Right ventricle myocardium inferior (tissue), 1 donor: Measurements from ENCODE around the gene UQCRC1. TPM values are rescaled to one million over a fixed set of nuclear protein-coding genes. Genes with fewer than 3 reads are reported as not detected.

ENCODE experiments used
- ATAC-seq: fragments of 200-7000 bp; cut with Tn5 transposase; one replicate; pipeline ENCODE4 v1.9.1; 2020; ENCODE audit warnings: mild to moderate bottlenecking, moderate library complexity
- DNase-seq: peaks from one replicate; pipeline ENCODE4 v3.0.0; 2021; ENCODE audit errors: missing footprints
- intact Hi-C: fragments of 100-400 bp; cut with DNase I; formaldehyde crosslinking; loops from one replicate; pipeline ENCODE4 v1.11.0; 2022
- total RNA-seq: library from RNA; stranded (reverse); fragmentation: NEBNext Ultra II Directional; extraction: Animal tissue kit (Norgen Biotek cat#: 25700); gene quantifications from one replicate; pipeline ENCODE4 v1.2.1, GENCODE V29; 2021
- donor health status: DM: no; HTN: yes; CAD: no; lungs with severe emphysema.

Gene UQCRC1
- total RNA-seq, 1 donor from 2014 or later: 1,186 TPM

DNA sequence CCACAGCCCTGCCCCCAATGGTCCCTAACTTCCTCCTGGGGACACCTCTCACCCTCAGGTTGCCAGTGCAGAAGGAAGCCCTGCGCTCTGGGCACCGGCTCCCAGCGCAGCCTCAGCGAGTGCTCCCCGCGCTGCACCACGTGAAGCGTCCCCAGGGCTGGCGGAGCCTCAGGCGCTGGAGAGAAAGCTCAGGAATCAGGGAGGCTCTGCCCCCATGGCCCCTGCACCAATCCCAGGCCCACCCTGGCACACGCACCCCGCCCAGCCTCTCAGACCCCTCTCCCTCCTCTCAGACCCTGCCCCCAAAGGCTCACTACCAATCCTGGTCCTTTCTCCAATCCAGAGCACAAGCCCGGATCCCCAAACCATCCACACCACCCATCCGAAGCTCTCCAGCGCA is 21.2 kb downstream of the UQCRC1 start:
- DNase-seq (no peak), ATAC-seq (no peak)
- intact Hi-C loops: no loop called here

- intact Hi-C loops: no loop called here
- ATAC-seq (no peak), DNase-seq (no peak)
These were observed 21.8 kb downstream of the UQCRC1 start for GRCh38 chr3:48587686-48588085.

DNA sequence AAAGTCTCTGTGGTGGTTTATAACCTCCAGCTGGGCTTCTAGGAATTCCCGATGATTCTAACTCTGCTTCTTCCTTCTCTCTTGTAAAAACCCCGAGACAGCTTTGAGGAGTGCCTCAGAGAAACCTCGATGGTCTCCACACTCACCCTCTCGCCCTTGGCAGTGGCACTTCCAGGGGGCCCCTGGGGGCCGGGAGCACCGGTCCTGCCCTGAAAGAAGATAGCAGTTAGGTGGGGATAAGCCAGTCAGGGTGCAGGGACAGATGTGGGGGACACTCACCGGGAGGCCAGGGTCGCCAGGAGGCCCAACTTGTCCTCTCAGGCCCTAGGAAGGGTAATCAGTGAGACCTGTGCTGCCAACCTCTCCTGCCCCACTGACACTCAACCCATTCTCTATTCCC is 24.0 kb downstream of the UQCRC1 start:
- DNase-seq (no peak), ATAC-seq (no peak)
- intact Hi-C loops: no loop called here

DNA sequence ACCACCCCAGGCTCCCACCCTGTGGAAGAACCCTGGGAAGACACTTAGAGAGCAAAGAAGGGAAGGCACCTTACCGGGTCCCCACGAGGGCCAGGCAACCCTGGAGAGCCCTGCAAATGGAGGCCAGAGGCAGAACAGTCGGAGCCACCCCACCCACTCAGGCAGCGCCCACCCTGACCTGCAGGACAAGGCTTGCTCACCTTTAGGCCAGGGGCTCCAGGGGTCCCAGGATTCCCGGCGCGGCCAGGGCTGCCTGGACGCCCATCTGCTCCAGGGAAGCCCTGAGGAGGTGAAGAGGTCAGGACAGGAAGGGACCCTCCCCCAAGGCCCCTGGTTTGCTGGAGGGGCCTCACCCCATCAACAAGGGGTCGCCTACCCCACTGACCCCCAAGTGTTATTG is 24.6 kb downstream of the UQCRC1 start:
- DNase-seq (no peak), ATAC-seq (no peak)
- intact Hi-C loops: no loop called here

DNA sequence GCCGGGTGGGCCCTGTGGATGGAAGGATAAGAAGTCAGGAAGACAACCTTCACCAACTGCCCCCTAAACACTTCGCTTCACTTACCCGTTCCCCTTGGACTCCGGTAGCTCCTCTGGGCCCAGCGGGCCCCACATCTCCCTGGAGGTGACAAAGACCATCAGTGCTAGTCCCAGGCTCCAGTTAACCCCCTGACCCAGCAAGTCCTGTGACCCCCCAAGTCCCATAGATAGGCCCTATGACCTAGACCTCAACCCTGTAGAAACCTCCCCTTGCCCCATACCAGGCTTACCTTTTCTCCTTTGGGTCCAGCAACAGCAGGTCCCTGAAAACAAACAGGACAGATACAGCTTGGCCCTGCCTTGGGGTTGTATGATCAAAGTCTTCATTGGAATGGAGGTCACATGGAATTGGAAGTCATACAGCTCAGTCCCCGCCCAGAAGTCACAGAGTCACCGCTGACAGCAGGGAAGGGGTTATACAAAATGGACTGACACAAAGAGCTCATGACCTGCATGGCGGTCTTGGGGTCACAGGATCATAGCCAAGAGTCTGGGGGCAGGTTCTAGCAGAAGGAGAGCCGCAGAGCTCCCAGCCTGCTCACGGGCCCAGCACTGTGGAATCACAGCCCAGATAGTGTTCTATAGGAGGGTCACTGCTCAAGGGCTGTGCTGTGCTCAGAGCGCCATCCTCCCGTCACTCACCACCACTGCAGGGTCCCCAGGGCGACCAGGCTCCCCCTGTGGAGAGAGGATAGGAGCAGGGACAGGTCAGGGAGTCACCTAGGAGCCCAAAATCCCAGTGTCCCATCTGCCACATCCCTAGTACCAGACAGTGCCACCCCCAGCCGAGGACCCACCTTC is 27.6 kb downstream of the UQCRC1 start:
- intact Hi-C loops: no loop called here
- DNase-seq (no peak), ATAC-seq (no peak)

GRCh38 chr3:48576647-48577046 is 32.8 kb downstream of the UQCRC1 start:
- intact Hi-C loops: no loop called here
- ATAC-seq (no peak), DNase-seq (no peak)

DNA sequence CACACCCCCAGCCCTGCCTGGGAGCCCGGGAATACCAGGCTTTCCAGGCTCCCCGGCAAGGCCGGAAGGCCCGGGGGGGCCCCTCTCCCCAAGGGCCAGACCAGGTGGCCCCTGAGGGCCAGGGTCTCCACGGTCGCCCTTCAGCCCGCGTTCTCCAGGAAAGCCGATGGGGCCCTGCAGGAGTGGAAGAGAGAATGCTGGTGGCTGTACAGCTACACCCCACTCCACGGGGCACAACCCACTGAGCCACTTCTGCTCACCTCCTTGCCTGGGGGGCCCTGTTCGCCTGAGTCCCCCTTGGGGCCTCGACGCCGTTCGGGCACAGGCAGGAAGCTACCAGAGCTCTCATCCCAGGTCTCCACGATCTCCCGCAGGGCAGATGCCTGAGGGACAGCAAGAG is 34.1 kb downstream of the UQCRC1 start:
- intact Hi-C loops: no loop called here

GRCh38 chr3:48573973-48574585 is 35.4 kb downstream of the UQCRC1 start:
- DNase-seq (no peak), ATAC-seq (no peak)

More for the DNA sequence above, 34.1 kb downstream of the UQCRC1 start:
- ATAC-seq (no peak), DNase-seq (no peak)

GRCh38 chr3:48572517-48572916 is 36.9 kb downstream of the UQCRC1 start:
- DNase-seq (no peak), ATAC-seq (no peak)
- intact Hi-C loops: no loop called here

More at GRCh38 chr3:48573973-48574585, 35.4 kb downstream of the UQCRC1 start:
- intact Hi-C loops: no loop called here

DNA sequence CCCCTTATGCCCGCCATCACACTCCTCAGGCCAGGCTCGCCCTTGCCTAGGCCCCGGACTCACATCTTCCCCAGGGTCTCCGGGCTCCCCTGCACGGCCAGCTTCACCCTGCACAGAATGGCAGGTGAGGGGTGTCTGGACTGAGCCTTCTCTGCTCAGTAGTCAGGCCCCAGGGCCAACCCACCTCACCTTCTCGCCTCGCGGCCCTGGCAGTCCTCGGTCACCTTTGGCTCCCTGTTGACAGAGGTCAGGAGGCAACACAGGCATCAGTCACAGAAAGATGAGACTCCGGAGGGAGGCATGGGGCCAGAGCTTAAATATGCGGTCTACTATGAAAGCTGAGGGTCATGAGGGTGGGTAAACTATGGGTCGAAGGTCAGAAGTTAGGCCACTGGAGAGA is 37.5 kb downstream of the UQCRC1 start:
- DNase-seq (no peak), ATAC-seq (no peak)
- intact Hi-C loops: no loop called here

GRCh38 chr3:48569808-48570450 is 39.5 kb downstream of the UQCRC1 start:
- intact Hi-C loops: no loop called here
- DNase-seq (no peak), ATAC-seq (no peak)

DNA sequence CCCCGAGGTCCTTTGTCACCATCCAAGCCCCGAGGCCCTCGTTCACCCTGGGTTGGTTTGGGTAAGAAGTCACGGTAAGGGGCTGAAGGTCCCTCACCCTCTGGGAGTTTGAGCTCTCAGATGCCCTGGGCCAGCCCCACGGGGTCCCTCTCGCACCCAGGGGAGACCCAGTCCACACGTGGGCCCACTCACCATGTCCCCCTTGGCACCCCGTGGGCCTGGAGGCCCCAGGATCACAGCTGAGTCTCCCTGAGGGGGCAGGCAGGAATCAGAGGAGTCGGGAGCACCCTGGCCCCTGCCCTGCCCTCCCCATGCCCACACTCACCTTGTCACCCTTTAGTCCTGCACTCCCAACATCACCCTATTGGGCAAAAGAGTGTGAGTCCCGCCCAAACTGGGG is 40.0 kb downstream of the UQCRC1 start:
- DNase-seq (no peak), ATAC-seq (no peak)
- intact Hi-C loops: no loop called here

- DNase-seq: no peak
- no peak for ATAC-seq
- intact Hi-C loops: no loop called here
These were observed 41.0 kb downstream of the UQCRC1 start for GRCh38 chr3:48568476-48568875.

DNA sequence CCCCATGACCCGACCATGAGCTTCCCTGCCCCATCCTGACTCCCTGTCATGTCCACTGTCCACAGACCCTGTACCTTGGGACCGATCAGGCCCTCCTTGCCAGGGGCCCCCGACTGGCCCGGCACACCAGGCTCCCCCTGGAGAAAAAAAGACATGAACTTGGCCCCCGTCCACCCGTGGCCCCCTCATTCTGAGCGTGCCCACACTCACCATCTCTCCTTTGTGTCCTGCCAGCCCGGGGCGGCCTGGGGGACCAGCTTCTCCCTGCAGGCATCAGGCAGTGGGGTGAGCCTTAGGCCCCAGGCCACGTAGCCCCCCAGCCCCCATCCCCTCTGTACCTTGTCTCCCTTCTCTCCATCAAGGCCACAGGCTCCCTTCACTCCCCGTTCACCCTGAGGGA is 41.9 kb downstream of the UQCRC1 start:
- intact Hi-C loops: no loop called here
- ATAC-seq: no peak
- no peak for DNase-seq

DNA sequence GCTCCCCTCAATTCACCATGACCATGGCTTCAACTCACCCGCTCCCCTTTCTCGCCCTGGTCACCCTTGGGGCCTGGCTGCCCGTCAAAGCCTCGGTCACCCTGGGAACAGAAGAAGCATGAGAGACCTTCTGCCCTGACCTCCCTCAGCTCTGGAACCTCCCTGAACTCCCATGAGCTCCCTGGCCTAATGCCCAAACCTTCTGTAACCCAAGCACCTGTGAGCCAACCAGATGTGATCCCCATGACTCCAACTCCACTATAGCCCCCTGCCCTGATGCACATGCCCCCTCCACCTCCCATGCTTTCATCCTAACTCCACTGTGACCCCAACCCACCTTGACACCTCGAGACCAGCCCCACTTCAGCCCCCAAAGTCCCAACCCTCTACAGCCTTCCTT is 42.4 kb downstream of the UQCRC1 start:
- no peak for ATAC-seq

GRCh38 chr3:48566401-48566760 is 43.1 kb downstream of the UQCRC1 start:
- no peak for DNase-seq
- no peak for ATAC-seq
- intact Hi-C loops: no loop called here

More for the DNA sequence above, 42.4 kb downstream of the UQCRC1 start:
- intact Hi-C loops: no loop called here
- DNase-seq: no peak

DNA sequence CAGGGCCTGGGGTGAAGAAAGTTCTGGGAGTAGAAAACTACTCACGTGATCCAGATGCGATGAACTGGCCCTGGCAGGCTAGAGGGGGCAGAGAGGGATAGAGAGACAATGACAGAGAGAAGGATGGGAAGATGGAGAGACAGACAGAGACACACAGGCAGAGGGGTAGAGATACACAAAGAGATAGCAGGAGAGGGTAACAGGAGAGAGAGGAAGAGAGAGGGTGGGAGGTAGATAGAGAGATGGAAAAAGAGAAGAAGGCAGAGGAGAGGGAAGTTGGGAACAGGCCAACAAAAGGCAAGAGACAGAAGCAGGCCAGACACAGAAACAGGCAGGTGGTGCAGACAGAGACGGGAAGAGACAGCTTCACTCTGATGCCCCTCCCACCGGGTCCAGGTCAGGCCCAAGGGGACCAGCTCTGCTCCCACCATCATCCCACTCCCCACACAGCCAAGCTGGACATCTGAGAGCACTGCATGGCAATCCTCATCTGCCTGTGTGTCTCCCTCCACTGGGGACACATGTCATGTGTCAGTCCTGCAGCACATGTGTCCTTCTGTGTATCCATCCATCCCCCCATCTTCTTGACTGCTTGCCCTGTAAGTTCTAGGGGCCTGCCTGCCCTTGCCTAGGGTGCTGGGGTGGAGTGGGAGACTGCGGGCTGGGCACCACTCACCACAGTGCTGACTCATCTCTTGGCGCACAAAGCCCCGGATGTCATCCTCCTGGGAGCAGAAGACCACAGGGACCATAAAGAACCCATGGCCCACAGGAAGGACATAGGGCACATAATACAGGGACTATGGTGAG is 43.6 kb downstream of the UQCRC1 start:
- no peak for DNase-seq

DNA sequence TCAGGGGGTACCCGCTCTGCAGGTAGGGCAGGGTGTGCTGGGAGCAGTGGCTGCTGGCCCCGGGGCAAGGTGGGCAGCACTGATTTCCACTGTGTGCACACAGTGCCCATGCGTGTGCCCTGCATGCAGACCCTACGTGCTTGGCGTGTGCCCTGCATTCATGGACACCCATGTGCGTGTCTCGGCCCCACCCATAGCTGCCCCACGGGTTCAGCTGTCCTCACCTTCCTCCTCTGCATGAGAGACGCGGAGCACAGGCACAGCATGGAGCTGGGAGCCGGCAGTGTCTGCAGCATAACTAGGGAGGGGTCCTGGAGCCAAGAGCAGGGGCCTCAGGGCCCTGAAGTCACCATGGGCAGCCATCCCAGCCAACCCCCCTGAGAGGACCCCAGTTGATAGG is 44.3 kb downstream of the UQCRC1 start:
- no peak for ATAC-seq
- intact Hi-C loops: no loop called here
- no peak for DNase-seq

More for the DNA sequence above, 43.6 kb downstream of the UQCRC1 start:
- intact Hi-C loops: no loop called here
- ATAC-seq: no peak

- DNase-seq: no peak
- intact Hi-C loops: no loop called here
- no peak for ATAC-seq
These were observed 44.8 kb downstream of the UQCRC1 start for GRCh38 chr3:48564667-48565066.
